ENCODE data around the gene SPSB4. TPM values are rescaled to one million over a fixed set of nuclear protein-coding genes. Genes with fewer than 3 reads are reported as not detected.

SPSB4 gene
- total RNA-seq, 3 donors from 2014 or later: not detected

DNA sequence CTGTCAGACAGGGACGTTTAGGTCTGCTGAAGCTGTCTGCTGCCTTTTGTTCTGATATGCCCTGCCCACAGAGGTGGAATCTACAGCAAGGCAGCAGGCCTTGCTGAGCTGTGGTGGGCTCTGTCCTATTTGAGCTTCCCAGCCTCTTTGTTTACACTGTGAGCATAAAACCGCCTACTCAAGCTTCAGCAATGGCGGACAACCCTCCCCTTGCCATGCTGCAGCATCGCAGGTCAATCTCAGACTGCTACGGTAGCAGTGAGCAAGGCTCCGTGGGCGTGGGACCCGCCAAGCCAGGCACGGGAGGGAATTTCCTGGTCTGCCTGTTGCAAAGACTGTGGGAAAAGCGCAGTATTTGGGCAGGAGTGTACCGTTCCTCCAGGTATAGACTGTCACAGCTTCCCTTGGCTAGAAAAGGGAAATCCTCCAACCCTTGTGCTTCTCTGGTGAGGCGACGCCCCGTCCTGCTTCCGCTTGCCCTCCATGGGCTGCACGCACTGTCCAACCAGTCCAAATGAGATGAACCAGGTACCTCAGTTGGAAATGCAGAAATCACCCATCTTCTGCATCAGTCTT is 71.4 kb downstream of the SPSB4 start:
- ATAC-seq (no peak), DNase-seq (no peak)
- peaks cover 21% of the 10 kb centered on the region for H3K27me3 Mint-ChIP-seq (ENCODE audit: low read depth)
- H3K4me3 Mint-ChIP-seq: no peak overlapping the region
- H3K36me3 Mint-ChIP-seq (ENCODE audit: insufficient read depth): no peaks in the 10 kb centered on the region
- H3K9me3 Mint-ChIP-seq: no peaks in the 10 kb centered on the region
- no peaks in the 10 kb centered on the region for H3K4me1 Mint-ChIP-seq (ENCODE audit: low read depth)

DNA sequence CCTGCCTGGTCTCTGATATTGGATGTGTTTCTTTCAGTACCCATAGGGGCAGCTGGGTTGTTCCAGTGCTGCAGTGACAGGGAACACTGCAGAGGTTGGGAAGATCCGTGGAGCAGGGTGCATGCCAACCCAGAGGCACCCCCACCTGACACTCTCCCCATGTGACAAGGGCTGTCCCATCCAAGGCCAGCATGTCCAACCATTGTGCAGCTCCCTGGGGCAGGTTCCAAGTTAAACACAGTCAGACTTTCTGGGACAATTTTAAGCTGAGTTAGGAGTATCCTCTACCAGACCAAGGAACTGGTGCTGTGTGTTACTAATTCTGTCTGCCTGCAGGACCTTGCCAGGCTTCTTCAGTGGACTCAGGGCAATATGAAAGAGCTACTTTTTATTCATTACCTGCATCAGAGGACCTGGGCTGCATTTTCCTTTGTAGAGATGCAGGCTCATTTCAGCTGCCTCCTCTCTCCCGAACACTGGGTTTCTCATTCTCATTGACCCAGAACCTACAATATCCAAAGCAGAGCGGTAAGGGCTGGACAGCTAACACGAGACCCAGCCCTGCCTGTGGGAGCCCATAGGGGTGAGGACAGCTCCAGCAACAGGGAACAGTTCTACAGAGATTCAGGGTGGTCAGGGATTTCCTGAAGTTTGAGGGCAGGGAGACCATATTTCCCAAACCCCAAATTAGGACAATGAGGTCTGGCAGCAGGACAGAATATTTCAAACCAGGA is 72.7 kb downstream of the SPSB4 start:
- ATAC-seq: no peak
- Mint-ChIP-seq H3K36me3 (ENCODE audit: insufficient read depth) (no peaks in the 10 kb centered on the region), H3K4me1 (ENCODE audit: low read depth) (no peaks in the 10 kb centered on the region), H3K4me3 (no peak overlapping the region), H3K9me3 (no peaks in the 10 kb centered on the region), H3K27me3 (ENCODE audit: low read depth) (peaks cover 21% of the 10 kb centered on the region)
- DNase-seq: no peak

DNA sequence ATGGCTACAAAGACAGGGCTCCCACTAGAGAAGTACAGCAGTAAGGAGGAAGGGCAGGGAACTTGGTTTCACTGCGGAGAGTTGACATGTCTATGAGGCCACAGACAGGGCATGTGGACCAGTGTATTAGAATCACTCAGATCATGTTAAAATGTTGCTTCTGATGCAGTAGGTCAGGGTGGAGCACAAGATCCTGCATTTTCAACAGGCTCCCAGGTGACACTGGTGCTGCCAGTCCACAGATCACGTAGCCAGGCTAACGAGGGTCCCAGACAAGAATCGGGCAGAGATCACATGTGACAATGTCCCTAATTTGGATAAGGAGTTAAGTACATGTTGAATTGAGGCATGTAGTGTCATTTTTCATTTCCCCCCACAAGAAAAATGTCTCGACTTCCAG is 73.6 kb downstream of the SPSB4 start:
- Mint-ChIP-seq H3K27me3 (ENCODE audit: low read depth) (peaks cover 21% of the 10 kb centered on the region), H3K36me3 (ENCODE audit: insufficient read depth) (no peaks in the 10 kb centered on the region), H3K4me3 (no peak overlapping the region), H3K9me3 (no peaks in the 10 kb centered on the region), H3K4me1 (ENCODE audit: low read depth) (no peaks in the 10 kb centered on the region)
- DNase-seq (no peak), ATAC-seq (no peak)

- no peaks in the 10 kb centered on the region for H3K9me3 Mint-ChIP-seq
- H3K36me3 Mint-ChIP-seq (ENCODE audit: insufficient read depth): no peaks in the 10 kb centered on the region
- ATAC-seq: no peak
- no peak for DNase-seq
- H3K4me3 Mint-ChIP-seq: no peak overlapping the region
- H3K4me1 Mint-ChIP-seq (ENCODE audit: low read depth): no peaks in the 10 kb centered on the region
- H3K27me3 Mint-ChIP-seq (ENCODE audit: low read depth): peaks cover 18% of the 10 kb centered on the region
These were observed 74.2 kb downstream of the SPSB4 start for GRCh38 chr3:141125351-141125750.

- DNase-seq (no peak), ATAC-seq (no peak)
- peaks cover 11% of the 10 kb centered on the region for H3K27me3 Mint-ChIP-seq (ENCODE audit: low read depth)
- no peaks in the 10 kb centered on the region for H3K4me1 Mint-ChIP-seq (ENCODE audit: low read depth)
- H3K36me3 Mint-ChIP-seq (ENCODE audit: insufficient read depth): no peaks in the 10 kb centered on the region
- H3K9me3 Mint-ChIP-seq: no peaks in the 10 kb centered on the region
- no peak overlapping the region for H3K4me3 Mint-ChIP-seq
These were observed 75.7 kb downstream of the SPSB4 start for GRCh38 chr3:141126661-141127343.

DNA sequence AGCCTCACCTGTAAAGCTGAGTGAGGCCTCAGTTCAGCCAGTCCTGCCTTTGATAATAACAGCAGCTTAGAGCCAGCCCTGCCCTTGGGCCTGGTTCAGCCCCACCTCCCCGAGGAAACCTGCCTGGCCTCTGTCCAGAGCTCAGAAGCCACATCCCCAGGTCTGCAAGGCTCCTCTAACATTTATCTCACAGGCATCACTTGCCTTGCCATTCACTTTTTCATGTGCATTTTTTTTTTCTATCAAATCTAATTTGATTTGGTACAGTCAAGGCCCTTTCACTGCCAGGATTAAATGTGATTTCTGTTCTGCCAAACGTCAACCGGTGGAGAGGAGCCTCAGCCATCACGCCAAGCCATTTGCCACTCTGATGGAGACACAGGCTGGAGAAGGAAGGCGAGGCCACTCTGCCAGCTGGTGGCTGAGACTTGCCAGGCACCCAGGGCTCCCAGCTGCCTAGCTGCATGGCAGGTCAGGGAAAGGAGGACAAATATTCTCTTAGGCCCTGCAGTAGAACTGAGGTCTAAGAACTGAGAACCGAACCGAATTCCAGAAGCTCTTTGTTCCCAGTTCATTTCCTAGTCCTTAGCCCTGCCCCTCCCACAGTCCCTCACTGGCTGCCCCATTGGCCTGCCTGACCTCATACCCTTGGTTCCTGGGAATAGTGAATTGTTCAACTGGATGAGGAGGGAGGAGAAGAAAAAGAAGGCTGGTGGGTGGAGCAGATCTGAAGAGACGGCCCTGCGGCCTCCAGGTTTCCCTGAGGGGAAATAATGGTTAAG is 76.4 kb downstream of the SPSB4 start:
- Mint-ChIP-seq H3K9me3 (no peaks in the 10 kb centered on the region), H3K36me3 (ENCODE audit: insufficient read depth) (no peaks in the 10 kb centered on the region), H3K27me3 (ENCODE audit: low read depth) (peaks cover 8% of the 10 kb centered on the region), H3K4me3 (no peak overlapping the region), H3K4me1 (ENCODE audit: low read depth) (no peaks in the 10 kb centered on the region)
- no peak for ATAC-seq
- no peak for DNase-seq

DNA sequence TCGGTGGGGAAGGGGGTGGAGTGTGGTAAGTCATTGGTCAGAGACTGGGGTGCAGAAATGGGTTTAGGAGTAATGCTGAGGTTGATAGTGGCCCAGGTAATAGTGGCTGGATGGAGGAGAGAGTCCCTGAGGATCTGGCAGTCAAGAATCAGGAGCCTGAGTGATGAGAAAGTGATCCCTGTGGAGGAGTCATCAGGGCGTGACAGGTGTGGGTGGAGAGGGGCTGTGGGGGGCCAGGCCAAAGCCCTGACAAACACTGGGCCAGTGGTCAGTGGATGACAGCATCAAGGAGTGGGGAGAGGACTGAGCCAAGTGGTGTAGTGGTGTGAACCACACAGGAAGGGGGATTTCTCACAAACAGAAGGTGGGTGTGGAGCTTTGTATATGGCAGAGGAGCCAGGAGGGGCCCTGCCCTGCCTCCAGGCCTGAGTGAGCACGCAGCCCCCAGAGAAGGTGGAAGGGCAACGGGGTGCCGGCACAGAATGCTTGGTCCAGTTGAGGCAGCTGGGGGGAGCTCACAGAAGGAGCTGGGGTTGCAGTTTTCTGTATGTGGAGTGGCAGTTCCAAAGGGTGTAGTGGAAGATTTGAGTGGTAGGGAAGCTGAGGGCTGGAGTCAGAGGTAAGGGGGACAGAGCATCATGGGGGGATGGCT is 77.1 kb downstream of the SPSB4 start:
- no peaks in the 10 kb centered on the region for H3K4me1 Mint-ChIP-seq (ENCODE audit: low read depth)
- H3K36me3 Mint-ChIP-seq (ENCODE audit: insufficient read depth): no peaks in the 10 kb centered on the region
- no peak for DNase-seq
- H3K9me3 Mint-ChIP-seq: no peaks in the 10 kb centered on the region
- H3K27me3 Mint-ChIP-seq (ENCODE audit: low read depth): peaks cover 5% of the 10 kb centered on the region
- no peak overlapping the region for H3K4me3 Mint-ChIP-seq
- ATAC-seq: no peak

DNA sequence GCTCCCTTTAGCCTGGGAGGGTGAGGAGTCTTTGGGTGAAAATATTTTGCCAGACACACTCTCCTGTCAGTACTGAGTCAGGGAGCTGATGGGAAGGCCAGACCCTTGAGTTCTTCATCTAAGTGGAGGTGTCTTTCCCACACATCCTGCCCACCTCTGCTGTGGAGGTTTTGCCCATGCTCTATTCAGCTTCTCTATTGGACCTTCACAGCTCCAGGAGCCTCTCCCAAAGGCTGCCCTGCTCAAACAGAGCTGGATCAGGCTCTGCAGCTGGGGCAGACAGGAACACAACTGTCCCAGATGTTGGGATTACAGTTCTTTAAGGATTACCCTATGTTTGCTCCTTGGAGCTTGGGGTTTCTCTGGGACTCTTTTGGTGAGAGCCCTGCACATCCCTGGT is 77.9 kb downstream of the SPSB4 start:
- H3K36me3 Mint-ChIP-seq (ENCODE audit: insufficient read depth): no peaks in the 10 kb centered on the region
- DNase-seq (no peak), ATAC-seq (no peak)
- H3K9me3 Mint-ChIP-seq: no peaks in the 10 kb centered on the region
- H3K27me3 Mint-ChIP-seq (ENCODE audit: low read depth): peaks cover 2% of the 10 kb centered on the region
- H3K4me1 Mint-ChIP-seq (ENCODE audit: low read depth): no peaks in the 10 kb centered on the region
- H3K4me3 Mint-ChIP-seq: no peak overlapping the region

- Mint-ChIP-seq H3K9me3 (no peaks in the 10 kb centered on the region), H3K4me1 (ENCODE audit: low read depth) (no peaks in the 10 kb centered on the region), H3K36me3 (ENCODE audit: insufficient read depth) (no peaks in the 10 kb centered on the region), H3K4me3 (no peak overlapping the region), H3K27me3 (ENCODE audit: low read depth) (peaks cover 2% of the 10 kb centered on the region)
- ATAC-seq: no peak
- no peak for DNase-seq
These were observed 78.4 kb downstream of the SPSB4 start for GRCh38 chr3:141129541-141130011.

DNA sequence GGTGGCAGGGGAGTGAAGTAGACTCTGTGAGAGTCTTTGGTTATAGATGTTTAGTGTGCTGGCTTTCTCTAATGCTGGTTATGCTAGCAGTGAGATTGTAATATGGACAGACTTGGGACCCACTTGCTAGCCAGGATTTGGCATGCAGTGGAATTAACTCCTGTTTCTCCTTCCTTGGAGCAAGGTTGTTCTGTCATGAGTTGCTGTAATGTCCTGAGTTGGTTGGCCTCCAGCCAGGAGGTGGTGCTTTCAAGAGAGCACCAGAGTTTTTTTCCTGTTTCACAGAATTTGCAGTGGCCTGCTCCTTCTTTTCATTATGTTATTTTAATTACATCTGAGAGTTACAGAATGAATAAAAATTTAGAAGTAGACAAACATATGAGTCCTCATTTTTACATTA is 92.4 kb downstream of the SPSB4 start:
- Mint-ChIP-seq H3K4me3 (no peak overlapping the region), H3K27me3 (ENCODE audit: low read depth) (peaks cover 25% of the 10 kb centered on the region), H3K36me3 (ENCODE audit: insufficient read depth) (peaks cover 4% of the 10 kb centered on the region), H3K9me3 (peaks cover 16% of the 10 kb centered on the region), H3K4me1 (ENCODE audit: low read depth) (no peaks in the 10 kb centered on the region)
- DNase-seq (no peak), ATAC-seq (no peak)

GRCh38 chr3:141146979-141147470 is 95.9 kb downstream of the SPSB4 start:
- peaks cover 21% of the 10 kb centered on the region for H3K27me3 Mint-ChIP-seq (ENCODE audit: low read depth)
- ATAC-seq (no peak), DNase-seq (no peak)
- peaks cover under 1% of the 10 kb centered on the region for H3K36me3 Mint-ChIP-seq (ENCODE audit: insufficient read depth)
- peaks cover 10% of the 10 kb centered on the region for H3K9me3 Mint-ChIP-seq
- no peaks in the 10 kb centered on the region for H3K4me1 Mint-ChIP-seq (ENCODE audit: low read depth)
- H3K4me3 Mint-ChIP-seq: no peak overlapping the region

DNA sequence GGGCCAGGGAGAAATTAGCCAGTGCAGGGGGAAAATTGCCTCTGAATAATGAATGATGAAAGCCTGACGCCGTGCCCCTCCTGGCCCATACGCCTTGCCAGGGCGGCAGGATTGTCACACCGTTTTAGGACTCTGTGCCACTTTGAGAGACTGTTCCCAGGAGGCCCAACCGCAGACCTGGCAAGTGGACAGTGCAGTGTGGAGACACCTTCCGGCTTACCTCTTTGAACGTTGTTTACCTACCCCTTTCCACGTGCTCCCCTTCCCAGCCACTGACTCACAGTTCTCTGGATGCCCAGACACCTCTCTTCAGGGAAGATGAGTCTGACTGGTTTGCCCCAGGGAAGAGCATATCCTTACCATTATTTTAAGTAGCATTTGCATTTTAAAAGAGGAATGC is 96.5 kb downstream of the SPSB4 start:
- no peaks in the 10 kb centered on the region for H3K4me1 Mint-ChIP-seq (ENCODE audit: low read depth)
- ATAC-seq (no peak), DNase-seq (no peak)
- no peak overlapping the region for H3K4me3 Mint-ChIP-seq
- peaks cover 22% of the 10 kb centered on the region for H3K27me3 Mint-ChIP-seq (ENCODE audit: low read depth)
- peaks cover 5% of the 10 kb centered on the region for H3K9me3 Mint-ChIP-seq
- no peaks in the 10 kb centered on the region for H3K36me3 Mint-ChIP-seq (ENCODE audit: insufficient read depth)

- ATAC-seq: no peak
- H3K27me3 Mint-ChIP-seq (ENCODE audit: low read depth): peaks cover 25% of the 10 kb centered on the region
- no peaks in the 10 kb centered on the region for H3K4me1 Mint-ChIP-seq (ENCODE audit: low read depth)
- H3K36me3 Mint-ChIP-seq (ENCODE audit: insufficient read depth): no peaks in the 10 kb centered on the region
- DNase-seq: no peak
- peaks cover 2% of the 10 kb centered on the region for H3K9me3 Mint-ChIP-seq
- H3K4me3 Mint-ChIP-seq: no peak overlapping the region
These were observed 97.0 kb downstream of the SPSB4 start for GRCh38 chr3:141148169-141148568.

- no peaks in the 10 kb centered on the region for H3K4me1 Mint-ChIP-seq (ENCODE audit: low read depth)
- no peaks in the 10 kb centered on the region for H3K36me3 Mint-ChIP-seq (ENCODE audit: insufficient read depth)
- H3K27me3 Mint-ChIP-seq (ENCODE audit: low read depth): peaks cover 25% of the 10 kb centered on the region
- H3K9me3 Mint-ChIP-seq: no peaks in the 10 kb centered on the region
- no peak for ATAC-seq
- H3K4me3 Mint-ChIP-seq: no peak overlapping the region
- DNase-seq: no peak
These were observed 97.6 kb downstream of the SPSB4 start for GRCh38 chr3:141148770-141149169.

Measured in activated T-cell treated with anti-CD3 and anti-CD28 coated beads, Interleukin-2, amount 50 U/mL, for 4 hours (primary cell).